HG02981 (cell line): ENCODE measurements around the gene WWOX.
"Not testable (repeated sequence)": the region's sequence is repeated elsewhere in the genome, so short reads cannot be mapped to it uniquely, and the experiment has no call there.

Experiments
- ATAC-seq: cut with Tn5 transposase; IDR thresholded peaks from one replicate; pipeline ENCODE4 v1.9.1; 2021; ENCODE audit warnings: mild to moderate bottlenecking, moderate library complexity; ENCODE audit not compliant: unreplicated experiment

The WWOX gene

DNA sequence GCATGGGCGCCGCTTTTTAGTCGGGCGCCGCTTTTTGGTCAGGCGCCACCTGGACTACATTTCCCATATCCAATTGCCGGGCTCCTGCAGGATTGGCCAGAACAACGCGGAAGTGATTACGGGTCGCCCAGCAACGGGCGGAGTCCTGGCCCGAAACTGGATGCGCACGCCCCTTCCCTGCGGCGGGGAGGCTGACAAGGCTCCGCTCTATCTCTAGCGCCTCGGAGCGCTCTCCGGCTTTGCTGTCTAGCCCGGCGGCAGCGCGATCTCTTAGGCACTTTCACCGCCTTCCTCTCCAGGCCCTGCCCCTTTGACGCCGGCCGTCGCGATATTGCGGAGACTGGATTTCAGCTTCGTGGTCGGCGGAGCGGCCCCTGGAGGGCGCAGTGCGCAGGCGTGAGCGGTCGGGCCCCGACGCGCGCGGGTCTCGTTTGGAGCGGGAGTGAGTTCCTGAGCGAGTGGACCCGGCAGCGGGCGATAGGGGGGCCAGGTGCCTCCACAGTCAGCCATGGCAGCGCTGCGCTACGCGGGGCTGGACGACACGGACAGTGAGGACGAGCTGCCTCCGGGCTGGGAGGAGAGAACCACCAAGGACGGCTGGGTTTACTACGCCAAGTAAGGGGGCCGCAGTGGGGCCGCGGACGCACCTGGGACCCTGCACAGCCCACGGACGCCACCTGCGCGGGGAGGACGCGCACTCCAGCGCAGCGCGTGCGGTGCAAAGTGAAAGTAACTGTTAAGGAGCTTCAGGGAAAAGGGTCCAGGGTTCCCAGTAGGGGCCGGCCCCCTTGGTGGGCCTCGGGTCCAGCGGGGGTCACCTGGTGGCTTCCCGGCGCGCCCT lies at the start of gene WWOX:
WWOX (plus strand) TSS at position 384 of the 841 bp plus-strand sequence.
- peak; percentile 93 for ATAC-seq

DNA sequence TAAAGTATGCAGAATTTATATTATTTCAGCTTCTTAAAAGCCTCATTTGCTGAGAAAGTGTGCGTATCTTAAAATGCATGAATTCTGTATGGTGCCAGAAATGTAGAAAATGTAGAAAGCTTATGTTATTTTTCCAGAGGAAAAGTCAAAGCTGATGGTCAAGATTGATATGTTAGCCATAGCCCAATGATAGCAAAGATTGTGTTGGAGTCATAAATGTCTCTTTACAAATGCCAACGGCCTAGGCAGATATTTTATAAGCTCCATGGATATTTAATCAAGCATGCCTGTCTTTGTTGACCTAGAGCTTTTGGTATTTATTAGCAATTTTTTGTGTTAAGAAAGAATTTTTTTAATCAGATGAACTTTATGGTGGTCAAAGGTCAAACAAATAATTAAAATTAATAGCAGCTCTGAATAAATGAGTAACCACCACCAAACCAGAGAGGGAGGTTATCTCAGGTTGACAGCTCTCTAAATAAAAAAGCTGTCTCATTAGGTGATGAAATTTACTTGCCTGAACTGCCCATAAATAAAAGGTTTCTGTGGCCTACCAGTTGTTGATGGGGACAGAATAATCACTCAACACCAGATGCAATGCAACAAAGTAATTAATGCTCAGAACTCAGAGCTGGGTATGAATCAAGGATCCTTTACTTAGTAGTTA lies 48.6 kb upstream of the WWOX start:
- no peak for ATAC-seq

DNA sequence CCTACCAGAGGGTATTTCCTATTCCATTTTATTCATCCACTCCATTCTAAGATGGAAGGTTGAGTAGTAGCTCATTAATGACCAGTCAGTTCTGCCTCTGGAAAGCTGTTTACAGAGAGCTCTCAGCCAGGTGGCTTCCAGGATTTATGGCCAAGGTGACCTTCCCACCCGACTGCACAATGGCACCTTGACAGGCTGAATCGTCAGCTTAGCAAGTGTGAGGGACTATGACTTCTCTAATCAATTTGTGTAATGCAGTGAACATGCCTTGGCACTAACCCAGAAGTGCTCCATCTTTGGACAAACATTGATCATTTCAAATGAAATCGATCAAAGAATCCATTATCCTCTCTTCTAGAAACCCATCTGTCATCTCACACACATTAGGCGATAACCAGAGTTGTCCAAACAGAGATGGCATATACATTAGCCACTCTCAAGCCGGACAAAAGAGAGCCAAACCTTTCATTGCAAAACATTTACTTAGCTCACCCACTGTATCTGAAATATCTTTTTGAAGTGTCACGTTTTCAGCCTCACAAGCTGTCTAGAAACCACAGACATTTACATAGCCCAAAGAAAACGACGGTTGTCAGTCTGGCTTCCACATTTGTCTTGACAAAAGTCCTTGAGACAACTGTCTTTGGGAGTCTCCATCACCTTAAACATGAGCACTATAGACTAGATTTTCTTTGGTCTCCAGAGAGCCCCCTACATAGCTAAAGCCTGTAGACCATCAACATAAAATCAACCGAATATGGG lies 41.5 kb upstream of the WWOX start:
- no peak for ATAC-seq

DNA sequence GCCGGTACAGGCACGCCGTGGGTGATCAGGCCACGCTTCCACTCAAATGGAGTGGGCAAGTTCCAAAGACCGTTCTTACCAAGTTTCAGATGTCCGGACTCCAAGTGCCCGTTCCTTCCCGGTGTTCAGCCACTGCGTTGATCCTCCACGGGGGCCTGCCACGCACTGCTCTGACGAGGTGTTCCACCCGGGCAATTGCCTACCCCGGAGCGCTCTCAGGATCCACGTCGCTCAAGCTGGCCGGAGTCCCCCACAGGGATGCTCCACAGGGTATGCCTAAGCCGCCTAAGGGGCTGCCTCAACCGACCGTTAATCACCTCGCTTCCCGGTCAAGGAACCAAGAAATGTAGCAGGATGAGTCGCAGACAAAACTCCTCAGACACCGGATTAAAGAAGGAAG lies 39.6 kb upstream of the WWOX start:
- ATAC-seq = not testable (repeated sequence)

DNA sequence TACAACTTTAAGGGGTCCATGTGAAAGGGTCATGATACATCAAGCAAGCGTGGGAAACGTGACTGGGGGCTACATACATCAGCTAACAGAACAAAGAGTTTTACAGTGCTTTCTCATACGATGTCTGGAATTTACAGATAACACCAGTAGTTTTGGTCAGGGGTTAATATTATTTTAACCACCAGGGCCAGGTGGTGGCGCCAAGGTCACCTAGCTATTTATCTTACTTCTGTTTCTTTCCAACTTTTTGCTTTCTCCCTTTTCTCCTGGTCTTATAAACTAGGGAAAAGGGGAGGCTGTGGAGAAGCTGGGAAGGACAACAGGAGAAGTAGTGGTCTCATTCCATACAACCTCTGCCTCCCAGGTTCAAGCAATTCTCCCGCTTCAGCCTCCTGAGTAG lies 39.2 kb upstream of the WWOX start:
- ATAC-seq = no peak

DNA sequence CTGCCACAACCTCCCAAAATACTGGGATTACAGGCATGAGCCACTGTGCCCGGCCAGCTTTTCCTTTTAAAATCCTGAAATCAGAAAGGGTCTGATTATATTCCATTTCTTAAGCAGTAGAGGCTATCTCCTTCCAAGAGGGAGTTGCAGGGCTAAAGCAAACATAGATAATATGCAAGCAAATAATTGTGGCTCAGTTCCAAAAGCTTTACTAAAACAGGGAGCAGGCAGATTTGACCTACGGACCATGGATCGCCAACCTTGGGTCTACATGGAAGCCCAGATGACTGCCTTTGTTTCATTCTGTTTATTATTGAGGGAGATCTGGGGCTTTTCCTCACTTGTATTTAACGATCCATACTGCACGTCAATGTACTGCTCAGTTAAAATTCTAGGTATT lies 38.6 kb upstream of the WWOX start:
- no peak for ATAC-seq

DNA sequence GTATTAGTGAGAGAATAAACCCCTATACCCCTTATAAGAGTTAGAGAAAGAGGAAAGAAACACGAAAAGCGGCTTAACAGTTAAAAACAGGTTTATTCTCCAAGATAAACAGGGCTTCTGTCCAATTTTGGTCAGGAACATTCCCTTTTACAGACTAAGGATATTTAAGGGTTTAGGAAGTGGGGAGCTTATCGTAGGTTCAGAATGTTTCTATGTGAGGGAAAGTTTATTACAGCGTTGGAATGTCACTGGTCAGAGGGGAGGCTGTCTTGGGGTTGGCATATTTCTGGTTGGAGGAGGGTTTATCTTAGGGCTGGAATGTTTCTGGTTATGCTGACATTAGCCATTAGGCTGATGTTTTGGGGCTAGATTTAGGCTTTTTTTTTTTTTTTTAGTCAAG lies 34.1 kb upstream of the WWOX start:
- ATAC-seq = no peak

DNA sequence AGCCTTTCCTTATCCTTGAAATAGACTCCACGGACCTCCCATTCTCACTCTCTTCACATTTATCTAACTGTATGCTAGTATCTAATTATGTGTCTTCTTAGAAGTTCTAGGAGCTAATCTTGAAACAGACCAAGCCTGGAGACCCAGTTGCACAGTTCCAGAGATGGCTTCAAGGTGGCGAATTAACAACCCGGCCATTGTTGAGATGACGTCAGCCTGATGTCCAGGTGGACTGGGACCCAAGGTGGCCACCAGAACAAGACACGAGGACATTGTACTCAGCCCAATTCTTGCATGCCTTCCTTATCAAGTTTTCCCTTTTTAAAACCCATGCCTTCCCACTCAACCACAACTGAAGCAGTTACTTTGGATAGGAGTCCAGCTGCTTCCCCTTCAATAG lies 29.5 kb upstream of the WWOX start:
- no peak for ATAC-seq

DNA sequence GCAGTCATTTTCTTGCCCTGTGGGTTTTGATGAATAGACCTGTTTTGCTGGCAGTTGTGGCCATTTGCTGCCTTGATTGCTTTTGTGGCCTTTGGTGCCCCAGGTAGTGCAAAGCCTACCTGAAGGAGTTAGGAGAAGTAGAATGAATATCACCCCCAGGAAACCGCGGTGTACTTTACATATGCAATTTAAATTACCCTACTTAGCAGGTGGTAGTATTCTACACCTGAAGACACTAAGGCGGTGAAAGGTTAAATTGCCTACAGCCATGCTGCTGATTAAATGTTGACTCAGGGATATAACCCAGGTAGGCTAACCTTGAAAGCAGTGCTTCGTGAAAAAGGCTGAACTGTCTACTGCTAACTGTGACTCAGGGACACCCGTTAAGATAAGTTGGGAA lies 27.2 kb upstream of the WWOX start:
- ATAC-seq = no peak

DNA sequence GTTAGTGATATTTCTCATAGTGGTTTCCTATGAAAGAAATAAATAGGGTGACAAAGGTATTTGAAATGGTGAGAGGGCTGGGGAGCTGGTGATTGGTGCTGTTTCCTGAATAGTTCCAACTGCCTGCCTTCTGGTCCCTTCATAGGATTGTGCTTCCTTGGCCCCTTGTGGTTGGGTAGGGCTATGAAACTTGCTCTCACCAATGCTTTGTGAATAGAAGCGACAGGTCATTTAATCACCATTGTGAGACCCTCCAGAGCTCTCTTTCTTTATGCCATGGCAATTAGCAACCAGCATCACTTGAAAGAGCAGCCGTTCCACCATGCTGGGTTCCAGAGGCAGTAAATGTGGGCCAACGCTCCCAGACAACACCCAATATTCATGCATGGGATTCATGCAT lies 23.7 kb upstream of the WWOX start:
- no peak for ATAC-seq

DNA sequence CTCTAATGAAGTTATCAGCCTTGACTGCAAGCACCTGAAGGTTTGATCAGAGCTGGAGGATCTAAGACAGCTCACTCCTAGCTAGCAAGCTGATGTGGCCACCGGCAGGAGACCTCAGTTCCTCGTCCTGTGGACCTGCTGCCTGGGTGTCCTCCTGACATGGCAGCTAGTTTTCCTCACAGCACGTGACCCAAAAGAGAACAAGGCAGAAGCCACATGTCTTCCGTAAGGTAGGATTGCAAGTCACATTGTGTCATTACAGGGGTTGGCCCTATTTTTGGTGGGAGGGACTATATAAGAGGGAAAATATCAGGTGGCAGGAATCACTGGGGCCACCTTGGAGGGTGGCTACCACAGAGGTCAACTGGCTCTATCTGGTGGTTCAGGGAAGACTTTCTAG lies 18.1 kb upstream of the WWOX start:
- ATAC-seq = no peak

DNA sequence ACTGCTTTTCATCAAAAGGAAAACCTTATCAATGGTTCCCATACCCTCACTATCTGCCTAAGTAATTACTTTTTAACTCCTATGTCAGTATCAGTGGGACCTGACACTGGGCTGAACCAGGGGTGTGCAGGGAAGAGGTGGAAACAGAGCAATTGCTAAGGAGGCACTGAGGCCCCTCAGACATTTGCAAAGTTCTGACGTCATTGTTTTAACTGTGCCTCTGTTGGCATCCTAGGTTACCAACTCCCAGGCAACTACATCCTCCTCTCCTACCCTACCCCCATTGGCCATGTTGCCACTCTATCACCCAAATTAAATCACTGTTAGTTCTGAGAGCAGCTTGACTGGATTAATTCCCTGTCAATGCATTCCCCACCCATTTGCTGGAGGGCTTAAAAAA lies 8.0 kb upstream of the WWOX start:
- no peak for ATAC-seq

DNA sequence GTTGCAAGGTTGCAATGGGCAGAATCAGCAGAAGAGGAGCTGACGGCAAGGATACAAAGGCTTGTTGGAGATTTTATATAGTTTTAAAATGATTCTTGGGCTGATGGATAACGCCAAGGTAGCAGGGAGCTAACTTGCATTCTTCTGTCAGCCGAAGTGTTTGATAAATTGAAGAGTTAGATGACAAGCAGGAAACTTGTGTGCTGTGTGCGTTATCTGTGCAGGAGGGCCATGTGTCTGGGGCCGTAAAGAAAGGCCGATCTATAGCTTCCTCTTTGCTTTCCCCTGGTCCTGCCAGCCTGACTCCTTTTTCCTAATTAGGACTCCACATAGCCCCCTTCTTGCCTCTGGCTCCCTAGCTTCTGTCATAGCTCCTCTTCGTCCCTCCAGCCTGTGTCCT lies 6.7 kb upstream of the WWOX start:
- ATAC-seq = no peak

DNA sequence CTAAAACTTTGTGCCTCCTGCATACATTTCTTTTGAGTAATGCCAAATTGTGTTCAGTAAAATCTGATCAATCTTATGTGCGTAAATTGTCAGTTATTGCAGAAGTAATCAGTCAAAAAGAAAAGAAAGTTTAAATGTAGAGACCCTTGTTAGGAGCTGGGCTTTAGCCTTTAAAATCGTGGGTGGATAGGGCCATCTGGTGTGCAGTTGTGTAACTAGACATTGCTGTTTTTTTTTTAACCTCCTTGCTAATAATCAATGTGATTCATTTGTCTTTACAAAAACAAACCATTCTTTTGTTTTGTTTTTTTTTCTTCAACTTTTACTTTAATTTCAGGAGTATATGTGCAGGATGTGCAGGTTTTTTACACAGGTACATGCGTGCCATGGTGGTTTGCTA lies 5.3 kb upstream of the WWOX start:
- no peak for ATAC-seq

DNA sequence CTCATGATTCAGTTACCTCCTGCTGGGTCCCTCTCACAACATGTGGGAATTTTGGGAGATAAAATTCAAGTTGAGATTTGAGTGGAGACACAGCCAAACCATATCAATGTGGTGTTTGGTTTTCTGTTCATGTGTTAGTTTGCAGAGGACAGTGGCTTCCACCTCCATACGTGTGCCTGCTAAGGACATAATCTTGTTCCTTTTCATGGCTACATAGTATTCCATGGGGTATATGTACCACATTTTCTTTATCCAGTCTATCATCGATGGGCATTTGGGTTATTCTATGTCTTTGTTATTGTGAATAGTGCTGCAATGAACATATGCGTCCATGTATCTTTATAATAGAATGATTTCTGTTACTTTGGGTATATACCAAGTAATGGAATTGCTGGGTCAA lies 4.5 kb upstream of the WWOX start:
- ATAC-seq = no peak

DNA sequence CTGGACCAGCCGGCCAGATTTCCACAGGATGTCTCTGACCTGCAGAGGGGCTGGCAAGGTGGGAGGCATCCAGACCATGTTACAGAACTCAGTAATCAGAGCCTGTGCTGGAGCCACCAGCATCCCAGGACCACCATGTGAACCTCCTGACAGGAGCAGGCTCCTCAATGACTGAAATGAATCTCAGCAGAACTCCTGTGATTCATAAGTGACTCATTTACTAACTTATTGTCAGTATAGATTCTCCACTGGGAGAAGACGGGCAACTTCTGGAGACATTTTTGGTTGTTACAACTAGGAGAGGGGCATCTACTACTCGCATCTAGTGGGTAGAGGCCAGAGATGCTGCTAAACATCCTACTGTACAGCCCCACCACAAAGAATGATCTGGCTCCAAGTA lies 3.1 kb upstream of the WWOX start:
- ATAC-seq = no peak

DNA sequence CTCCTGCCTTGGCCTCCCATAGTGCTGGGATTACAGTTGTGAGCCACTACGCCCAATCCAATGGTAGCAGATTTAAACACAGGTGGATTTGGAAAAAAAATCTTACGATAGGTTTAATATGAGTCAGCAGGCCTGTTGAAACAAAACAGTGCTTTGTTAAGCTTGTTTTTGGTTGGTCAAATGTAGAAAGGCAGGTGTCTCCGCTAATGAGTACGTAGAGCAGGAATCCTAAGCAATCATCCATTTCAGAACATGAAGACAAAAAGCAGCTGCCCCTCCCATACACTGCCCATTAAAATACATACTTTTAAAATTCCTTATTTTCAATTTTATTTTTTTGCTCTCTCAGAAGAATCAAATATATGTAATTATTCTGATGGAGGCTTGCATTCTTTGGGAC lies 1.9 kb upstream of the WWOX start:
- ATAC-seq = no peak

DNA sequence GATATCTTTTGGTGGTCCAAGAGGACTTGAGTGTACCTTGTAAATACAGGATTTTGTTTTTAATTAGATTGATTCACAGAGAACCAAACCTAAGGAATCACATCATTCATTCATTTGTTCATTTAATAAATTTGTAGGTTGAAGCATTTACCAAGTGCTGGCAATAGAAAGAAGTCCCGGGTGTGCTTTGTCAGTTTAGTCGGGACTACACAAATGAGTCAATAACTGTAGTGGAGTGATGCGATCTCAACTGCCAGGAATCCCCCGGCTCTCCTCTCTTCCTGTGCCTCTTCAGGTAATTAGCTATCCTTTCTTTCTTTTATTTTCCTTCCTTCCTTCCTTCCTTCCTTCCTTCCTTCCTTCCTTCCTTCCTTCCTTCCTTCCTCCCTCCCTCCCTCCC lies 1.4 kb upstream of the WWOX start:
- no peak for ATAC-seq

DNA sequence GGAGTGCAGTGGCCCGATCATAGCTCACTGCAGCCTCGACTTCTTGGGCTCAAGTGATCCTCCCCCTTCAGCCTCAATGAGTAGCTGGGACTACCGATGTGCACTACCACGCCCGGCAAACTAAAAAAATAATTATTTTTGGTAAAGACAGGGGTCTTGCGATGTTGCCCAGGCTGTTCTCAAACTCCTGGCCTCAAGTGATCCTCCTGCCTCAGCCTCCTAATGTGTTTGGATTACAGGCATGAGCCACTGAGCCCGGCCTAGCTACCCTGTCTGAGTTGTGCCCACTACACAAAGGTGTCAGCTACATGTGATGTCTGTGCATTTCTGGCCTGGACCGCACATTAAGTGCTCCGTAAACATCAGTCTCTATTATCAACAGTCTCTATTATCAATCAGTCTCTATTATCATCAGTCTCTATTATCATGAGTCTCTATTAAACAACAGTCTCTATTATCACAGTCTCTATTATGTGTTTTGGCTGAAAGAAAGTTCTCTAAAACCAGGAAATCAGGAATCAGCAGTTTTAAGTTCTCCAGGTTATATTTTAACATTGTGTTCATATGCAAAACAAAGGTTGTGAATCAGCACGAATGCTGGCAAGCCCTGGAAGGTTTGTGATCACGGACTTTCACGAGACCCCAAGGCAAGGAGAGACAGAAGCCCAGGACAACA lies 721 bp upstream of the WWOX start:
- ATAC-seq = no peak

DNA sequence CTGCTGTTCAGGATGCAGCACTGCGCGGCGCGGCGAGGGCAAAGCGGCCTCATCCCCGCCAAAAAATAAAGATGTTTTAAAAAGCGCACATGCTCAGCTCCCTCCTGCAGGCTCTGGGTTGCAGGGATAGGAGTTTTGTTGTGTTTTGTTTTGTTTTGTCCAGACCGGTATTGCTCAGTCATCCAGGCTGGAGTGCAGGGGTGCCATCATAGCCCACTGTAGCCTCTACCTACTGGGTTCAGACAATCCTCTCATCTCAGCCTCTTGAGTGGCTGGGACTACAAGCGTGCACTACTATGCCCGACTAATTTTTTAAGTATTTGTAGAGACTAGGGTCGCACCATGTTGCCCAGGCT lies 636 bp downstream of the WWOX start:
- ATAC-seq = no peak

DNA sequence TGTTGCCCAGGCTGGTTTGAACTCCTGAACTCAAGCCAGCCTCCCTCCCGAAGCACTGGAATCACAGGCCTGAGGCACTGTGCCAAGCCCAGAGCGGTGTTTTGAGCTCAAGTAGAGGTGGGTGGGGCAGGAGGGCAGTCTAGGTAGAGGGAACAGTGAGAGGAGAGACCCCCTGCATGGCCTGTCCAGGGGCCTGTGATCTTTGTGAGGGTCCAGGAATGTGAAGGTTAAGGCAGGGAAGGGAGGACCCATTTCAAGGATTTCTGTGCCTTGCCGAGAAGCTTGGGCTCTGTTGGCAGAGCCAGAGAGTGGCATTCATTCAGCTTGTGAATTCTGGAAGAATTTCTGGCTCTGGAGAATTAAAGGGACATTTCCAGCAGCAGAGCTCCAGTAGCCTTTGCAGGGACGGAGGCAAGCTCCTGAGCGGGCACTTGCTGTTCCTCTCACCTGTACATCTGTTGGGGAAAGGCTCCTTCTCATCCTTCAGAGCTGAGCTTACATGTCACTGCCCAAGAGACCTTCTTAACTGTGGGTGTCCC lies 2.7 kb downstream of the WWOX start:
- ATAC-seq = no peak
